HG03565 (cell line): ENCODE data around the gene MRPS16.
"Not testable (repeated sequence)": the region's sequence is repeated elsewhere in the genome, so short reads cannot be mapped to it uniquely, and the experiment has no call there.

Source experiments
- ATAC-seq: cut with Tn5 transposase; IDR thresholded peaks from one replicate; pipeline ENCODE4 v1.9.1; 2021; ENCODE audit warnings: mild to moderate bottlenecking, moderate library complexity; ENCODE audit not compliant: unreplicated experiment

The MRPS16 gene

DNA sequence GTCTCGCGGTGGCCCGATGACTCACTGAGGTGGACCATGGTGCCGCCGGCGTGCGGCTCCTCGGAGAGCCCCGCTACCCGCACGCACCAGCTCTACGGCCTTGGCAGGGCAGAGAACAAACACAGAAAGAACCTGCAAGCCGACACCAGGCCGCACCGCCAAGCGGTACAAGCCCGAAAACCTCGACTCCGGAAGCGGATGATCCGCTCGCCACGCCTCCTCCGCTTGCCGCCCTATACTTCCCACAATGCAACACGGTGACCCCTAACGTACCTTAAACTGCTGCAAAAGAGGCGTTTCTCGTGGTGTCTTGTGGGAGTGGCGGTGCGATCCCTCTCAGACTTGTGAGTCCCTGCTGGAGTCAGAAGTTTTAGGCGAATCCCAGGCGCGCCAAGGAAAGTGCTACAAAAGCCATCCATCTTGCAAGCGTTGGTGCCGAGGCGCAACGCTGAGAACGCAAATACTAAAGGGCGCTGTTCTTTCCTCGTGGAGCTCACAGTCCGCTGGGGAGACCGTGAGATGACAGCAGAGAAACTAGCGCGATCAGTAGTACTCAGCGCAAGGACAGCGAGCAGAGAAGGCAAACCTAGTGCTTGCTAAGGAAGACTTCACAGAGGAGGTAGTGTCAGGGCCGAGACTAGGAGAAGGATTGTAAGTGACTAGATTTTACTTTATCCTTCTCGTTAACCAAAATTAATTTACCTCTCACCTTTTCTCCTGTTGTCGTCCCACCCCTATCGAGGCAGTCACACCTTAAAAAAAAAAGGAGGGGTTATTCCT, at the start of gene MRPS16:
Gene MRPS16, minus strand, starts transcription at position 200 of the 780 bp plus-strand sequence. Its CDS starts 162 bp downstream, at position 38.
- ATAC-seq, result peak; percentile 80

GRCh38 chr10:73296946-73297345, 44.5 kb upstream of the MRPS16 start:
- no peak for ATAC-seq

DNA sequence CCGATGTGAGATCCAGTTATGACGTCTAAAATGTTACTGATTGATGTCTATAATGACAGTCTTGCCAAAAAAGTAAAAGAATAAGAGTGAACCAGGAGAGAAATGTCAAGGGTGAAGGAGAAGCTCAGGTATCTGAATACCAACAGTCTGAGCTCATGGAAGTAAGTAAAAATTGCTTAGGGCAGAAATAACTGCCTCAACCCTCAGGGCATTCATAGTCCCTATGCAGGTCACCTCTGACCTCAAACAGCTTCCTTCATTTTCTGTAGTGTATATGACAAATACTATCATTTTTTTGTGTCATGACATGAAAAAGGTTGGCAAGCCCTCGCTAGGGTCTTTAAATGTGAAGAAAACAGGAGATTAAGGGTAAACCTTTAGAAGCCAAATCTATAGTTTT, 41.0 kb upstream of the MRPS16 start:
- ATAC-seq, result no peak

DNA sequence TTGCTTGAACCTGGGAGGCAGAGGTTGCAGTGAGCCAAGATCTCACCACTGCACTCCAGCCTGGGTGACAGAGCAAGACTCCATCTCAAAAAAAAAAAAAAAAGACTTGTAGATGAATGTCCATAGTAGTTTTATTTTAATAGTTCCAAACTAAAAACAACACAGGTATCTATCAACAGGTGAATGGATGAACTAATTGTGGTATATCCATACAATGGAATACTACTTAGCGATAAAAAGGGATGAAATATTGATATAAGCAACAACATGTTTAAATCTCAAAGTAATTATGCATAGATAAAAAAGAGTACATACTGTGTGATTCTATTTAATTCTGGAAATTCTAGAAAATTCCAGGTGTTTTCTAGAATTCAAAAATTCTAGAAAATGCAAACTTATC, 37.5 kb upstream of the MRPS16 start:
- no peak for ATAC-seq

DNA sequence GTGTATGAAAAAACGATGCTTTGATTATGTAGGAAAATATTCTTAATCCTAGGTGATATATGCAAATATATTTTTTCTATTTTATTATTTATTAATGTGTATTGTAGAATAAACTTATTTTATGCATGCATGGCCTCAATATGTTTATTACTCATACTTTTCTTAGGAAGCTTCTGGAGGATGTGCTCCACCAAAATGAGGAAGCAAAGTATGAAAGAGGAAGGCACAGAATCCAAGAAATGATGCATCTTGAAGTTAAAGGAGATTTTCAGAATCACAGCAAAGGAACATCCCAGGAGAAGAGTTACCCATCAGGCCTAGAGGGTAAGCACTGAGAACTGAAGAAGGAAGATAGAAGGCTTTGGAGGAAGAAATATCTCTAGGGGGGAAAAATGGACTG, 35.0 kb upstream of the MRPS16 start:
- no peak for ATAC-seq

DNA sequence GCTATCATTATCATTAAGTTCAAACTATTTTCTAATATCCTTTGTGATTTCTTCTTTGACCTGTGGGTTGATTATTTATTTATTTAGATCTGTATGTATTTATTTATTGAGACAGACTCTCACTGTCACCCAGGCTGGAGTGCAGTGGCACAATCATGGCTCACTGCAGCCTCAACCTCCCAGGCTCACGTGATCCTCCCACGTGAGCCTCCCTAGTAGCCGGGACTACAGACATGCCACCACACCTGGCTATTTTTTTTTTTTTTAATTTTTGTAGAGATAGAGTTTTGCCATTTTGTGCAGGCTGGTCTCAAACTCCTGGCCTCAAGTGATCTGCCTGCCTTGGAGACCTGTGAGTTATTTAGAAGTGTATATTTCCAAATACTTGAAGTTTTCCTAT, 28.7 kb upstream of the MRPS16 start:
- no peak for ATAC-seq

DNA sequence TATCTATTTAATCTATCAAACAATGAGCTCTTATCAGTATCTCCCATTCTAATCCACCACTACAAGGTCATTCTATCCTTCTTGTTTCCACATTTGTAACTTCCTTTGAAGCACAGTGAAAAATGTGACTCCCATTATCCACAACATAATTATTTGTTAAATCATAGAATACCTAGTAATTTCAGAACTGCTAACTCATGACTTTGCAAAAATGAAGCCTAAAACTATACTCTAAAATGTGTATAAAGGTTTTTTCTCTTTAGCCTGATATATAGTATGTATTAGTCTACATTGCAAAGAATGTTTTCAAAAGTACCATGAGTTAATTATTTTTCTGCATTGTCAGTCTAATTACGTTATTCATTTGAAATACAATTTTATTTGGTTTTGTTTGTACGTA, 12.0 kb upstream of the MRPS16 start:
- ATAC-seq, result no peak

DNA sequence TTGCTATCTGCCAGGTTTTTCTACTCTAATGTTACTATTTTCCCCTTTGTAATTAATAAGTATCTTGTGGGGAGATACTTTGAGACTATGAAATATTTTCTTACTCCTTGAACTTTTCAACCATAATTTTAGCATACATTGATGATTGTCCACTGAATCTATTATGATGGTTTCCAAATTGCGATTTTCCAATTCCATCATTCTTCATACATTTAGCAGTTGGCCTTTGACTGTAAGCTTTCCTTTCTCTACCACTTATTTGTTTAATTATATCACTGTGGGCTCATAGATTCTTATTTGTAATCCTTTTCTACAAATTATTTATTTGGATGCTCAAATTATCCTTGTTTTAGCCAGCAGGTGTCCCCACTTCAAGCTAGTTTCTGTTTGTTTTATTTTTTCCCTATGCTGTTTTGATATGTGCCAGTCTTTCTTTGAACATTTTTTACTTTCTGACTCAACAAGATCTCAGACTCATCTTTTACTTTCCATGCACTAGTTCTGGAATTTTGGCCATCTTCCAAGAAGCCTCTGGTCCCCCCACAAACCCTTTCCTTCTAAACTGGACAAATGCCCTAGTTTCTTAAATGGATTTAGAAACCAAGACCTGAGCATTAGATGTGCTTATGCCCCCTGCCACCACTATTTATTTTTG, 11.4 kb upstream of the MRPS16 start:
- ATAC-seq, result no peak

- ATAC-seq, result no peak
Observed at GRCh38 chr10:73262880-73263555, 10.6 kb upstream of the MRPS16 start.

DNA sequence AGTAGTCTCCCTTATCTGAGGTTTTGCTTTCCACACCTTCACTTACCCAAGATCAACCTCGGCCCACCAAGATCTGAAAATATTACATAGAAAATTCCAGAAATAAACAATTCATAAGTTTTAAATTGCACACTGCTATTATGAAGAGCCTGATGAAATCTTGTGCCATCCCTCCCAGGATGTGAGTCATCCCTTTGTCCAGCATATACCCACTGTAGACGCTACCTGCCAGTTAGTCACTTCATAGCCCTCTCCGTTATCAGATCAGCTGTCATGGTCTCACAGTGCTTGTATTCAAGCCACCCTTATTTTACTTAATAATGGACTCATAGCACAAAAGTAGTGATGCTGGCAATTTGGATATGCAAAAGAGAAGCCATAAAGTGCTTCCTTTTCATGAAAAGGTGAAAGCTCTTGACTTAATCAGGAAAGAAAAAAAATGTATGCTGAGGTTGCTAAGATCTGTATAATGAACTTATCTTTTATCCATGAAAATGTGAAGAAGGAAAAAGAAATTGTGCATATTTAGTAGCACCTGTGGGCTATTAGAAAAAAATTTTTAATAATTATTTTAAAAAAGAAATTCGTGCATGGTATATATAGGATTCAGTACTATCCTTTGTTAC, 9.8 kb upstream of the MRPS16 start:
- no peak for ATAC-seq

GRCh38 chr10:73261362-73261995, 9.0 kb upstream of the MRPS16 start:
- no peak for ATAC-seq

DNA sequence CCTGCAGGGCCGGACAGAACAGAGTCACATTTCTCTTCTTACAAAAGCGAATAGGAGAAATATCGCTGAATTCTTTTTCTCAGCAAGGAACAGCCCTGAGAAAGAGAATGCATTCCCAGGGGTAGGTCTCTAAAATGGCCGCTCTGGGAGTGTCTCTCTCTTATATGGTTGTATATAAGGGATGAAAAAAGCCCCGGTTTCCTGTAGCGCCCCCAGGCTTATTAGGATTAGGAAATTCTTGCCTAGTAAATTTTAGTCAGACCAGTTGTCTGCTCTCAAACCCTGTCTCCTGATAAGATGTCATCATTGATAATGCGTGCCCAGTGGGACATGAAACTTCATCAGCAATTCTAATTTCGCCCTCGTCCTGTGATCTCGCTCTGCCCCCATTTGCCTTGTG, 6.2 kb upstream of the MRPS16 start:
- ATAC-seq, result not testable (repeated sequence)

DNA sequence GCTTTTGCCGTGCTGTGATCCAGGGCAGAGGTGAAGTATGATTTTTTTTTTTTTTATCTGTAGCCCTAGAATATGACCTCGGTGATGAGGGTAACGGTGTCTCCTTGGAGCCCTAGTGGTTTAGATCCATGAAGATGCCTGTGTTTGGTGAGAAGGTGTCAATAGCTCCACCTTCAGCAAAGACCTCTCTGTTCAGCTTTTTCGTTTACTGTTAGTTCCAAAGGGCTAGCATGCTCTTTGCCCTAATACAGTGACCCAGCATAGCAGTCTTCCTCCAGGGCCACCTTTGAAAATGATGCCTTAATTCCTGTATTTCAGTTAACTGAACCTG, 746 bp upstream of the MRPS16 start:
- no peak for ATAC-seq

DNA sequence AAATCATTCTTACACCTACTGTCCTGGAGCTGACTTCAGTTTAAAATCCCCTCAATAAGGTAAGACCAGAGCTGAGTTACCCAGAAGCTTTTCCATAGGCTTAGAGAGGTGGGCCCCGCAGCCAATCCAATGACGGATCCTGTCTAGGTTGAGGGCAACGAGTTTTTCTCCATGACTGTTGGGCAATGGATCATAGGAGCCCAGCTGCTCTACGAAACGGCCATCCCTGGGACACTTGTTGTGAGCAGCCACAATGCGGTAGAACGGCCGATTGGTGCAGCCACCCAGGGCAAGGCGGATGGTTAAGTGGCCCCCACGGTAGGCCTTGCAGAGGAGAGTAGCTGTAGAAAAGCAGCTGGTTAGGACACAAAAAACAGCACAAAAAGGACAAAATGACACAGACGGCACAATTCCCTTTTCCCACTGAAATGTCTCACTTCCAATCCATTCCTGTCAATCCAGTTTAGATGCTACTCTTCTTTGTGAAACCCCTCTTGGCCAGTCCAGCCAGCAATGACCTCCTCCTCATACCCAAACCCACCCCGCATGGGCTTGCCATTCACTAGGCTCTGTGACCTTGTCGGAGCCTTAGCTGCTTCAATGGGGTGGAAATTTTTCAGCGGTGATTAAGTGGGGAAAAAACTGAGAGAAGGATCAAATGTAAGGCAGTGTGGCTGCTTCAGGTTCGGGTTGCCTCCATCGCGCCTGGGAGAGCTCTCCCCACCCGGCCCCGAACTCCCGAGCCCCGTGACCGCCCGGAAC, 580 bp downstream of the MRPS16 start:
- ATAC-seq, result no peak

DNA sequence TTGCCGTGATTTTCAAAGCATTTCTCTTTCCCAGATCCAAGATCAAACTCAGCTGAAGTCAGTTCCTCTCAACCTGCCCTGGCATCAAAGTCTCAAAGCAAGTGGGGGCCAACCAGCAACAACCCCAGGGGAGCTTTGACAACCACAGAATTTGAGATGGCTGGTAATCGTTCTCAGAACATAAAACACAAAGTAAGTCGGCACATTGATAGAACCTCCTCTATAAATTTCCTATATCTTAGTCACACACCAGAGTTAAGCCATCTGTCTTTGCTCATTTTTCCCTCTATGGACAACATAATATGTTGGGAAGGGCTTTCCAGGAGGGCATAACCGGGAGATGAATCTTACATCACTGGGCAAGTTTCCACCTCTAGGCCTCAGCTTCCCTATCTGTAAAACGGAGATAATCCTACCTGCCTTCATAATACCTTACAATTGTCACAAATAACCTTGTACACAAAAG, 4.2 kb downstream of the MRPS16 start:
- ATAC-seq, result no peak

- ATAC-seq, result no peak
Observed at GRCh38 chr10:73247509-73248258, 4.8 kb downstream of the MRPS16 start.

DNA sequence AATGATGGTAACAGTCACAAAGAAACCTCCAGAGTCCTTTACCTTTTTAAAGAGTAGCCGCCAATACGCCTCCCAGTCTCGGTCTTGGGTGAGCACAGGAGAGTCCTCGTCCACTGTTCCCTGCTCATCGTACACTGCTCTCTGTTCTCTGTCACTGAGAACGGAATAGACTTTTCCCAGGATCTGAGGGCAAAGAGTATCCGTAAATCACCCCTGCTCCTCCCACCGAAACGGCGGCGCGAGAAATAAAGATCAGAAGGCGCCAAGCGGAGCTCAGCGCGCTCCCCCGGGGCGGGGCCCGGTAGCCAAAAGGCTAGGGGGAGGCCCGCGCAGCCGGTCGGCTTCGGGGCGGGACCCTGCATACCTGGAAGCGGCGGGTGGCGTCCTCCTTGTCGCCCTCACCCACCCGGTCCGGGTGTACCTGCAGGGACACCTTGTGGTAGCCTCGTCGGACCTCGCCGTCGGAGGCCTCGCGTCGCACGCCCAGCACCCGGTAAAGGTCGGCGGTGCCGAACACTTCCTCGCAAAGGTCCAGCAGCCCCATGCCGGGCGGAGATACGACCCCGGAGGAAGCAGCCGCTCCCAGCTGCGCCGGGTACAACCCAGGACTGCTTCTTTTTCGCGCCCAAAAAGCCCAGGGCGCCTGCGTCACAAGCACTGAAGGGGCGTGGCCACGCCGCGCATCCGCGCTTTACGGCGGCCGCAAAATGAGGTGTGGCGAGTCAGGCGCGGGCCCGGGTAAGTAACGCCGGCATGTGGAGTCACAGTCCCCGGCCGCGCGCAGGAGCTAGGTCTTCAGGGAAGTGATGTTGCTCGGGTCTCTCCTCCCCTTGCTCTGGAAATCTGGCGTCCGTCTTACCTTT, 5.6 kb downstream of the MRPS16 start, which contains the start of gene DNAJC9:
Gene DNAJC9, minus strand, starts transcription at position 610 of the 863 bp plus-strand sequence. Its CDS starts 66 bp downstream, at position 544.
- peak; percentile 73 for ATAC-seq

DNA sequence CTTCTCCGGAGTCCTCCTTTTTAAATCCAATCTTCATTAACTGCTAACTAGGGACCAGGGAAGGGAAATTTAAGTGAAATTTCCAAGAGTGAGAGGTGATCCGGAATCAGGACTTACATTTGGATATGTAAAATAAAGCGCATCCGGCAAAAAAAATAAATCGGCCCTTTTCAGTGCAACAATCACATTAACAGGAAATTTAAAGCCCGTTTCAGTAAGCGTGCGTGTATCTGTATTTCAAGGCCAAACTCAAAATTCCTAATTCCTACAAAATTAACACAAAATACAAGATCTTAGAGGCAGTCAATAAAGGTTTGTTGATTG, 6.2 kb downstream of the MRPS16 start:
- no peak for ATAC-seq
